ENCODE measurements around the gene FRMD4A. TPM values are rescaled to one million over a fixed set of nuclear protein-coding genes. Genes with fewer than 3 reads are reported as not detected.

Gene FRMD4A
- total and polyA plus RNA-seq, 2 of the 4 experiments (the other 2 are of a cell fraction), result 30.3 to 68.8 TPM

DNA sequence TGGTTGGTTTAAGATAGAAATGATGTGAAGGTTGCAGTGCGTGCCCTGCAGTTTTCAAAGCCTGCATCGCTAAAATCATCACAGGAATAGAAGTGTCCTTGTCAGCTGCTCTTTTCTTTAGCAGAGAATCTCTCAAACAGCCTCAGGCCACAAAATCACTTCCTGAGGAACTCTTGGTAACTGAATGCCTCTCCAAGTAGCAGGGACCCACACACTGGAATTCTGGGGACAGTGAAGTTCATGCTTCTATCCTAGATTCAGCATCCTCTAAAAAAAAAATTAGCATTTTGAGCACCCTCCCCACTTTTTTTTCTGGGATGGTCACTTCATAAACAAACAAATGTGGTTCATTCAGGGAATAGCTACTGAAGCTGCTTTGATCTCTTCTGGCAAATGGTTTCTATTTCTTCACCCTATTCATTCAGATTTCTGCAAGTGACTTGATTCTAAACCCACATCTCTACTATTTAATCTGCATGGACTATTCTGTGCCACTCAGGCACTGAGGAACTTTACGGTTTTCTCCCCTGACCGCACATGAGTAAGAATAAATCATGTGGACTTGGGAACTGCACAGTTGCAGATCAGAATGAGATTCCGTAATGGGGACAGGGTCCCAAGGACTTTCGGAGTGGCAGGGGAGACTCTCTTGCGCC is 306.9 kb downstream of the FRMD4A start (continued):
- TF ChIP-seq, protein P1, sequence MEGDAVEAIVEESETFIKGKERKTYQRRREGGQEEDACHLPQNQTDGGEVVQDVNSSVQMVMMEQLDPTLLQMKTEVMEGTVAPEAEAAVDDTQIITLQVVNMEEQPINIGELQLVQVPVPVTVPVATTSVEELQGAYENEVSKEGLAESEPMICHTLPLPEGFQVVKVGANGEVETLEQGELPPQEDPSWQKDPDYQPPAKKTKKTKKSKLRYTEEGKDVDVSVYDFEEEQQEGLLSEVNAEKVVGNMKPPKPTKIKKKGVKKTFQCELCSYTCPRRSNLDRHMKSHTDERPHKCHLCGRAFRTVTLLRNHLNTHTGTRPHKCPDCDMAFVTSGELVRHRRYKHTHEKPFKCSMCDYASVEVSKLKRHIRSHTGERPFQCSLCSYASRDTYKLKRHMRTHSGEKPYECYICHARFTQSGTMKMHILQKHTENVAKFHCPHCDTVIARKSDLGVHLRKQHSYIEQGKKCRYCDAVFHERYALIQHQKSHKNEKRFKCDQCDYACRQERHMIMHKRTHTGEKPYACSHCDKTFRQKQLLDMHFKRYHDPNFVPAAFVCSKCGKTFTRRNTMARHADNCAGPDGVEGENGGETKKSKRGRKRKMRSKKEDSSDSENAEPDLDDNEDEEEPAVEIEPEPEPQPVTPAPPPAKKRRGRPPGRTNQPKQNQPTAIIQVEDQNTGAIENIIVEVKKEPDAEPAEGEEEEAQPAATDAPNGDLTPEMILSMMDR (conservative IDR thresholded peaks at IDR 0.05; ENCODE audit: low read depth, low read length), result no peak
- TF ChIP-seq BHLHE40 (IDR thresholded peaks at IDR 0.05; ENCODE audit: low read depth, low read length) (no peak), RFX5 (IDR thresholded peaks at IDR 0.05; ENCODE audit: low read depth, low read length) (no peak), RCOR1 (IDR thresholded peaks at IDR 0.05; ENCODE audit: insufficient replicate concordance, low read length) (no peak)

All from IMR-90 (cell line).